ENCODE data around the gene COA5.
"Not testable (repeated sequence)": the region's sequence is repeated elsewhere in the genome, so short reads cannot be mapped to it uniquely, and the experiment has no call there.

Gene COA5

GRCh38 chr2:98601532-98602132 lies 6.7 kb downstream of the COA5 start:
- peak; percentile 76 for TF ChIP-seq CTCF (IDR thresholded peaks at IDR 0.05; ENCODE audit: insufficient read depth, low read length, missing control alignments)
- POLR2A ChIA-PET, result no interaction called here
- DNase-seq (ENCODE audit: low read depth, low spot score), result no peak
- no peak overlapping the region for H3K4me3 ChIP-seq (ENCODE audit: low read depth, low read length)
- CTCF ChIA-PET, result interaction anchor here (0.6 to 2.1 kb wide), 9 partner anchors 11 to 191 kb away, joined by 3 to 21 read pairs (median 4); no protein-coding TSS in a partner anchor

- CTCF ChIA-PET, result interaction anchor here (1.4 to 1.6 kb wide), 4 partner anchors 9 to 186 kb away, joined by 4 to 6 read pairs (median 4); no protein-coding TSS in a partner anchor
- DNase-seq (ENCODE audit: low read depth, low spot score), result no peak
- POLR2A ChIA-PET, result interaction anchor here (0.6 kb wide), 1 partner anchor 8 kb away, joined by 3 read pairs; no protein-coding TSS in a partner anchor
- TF ChIP-seq CTCF (IDR thresholded peaks at IDR 0.05; ENCODE audit: insufficient read depth, low read length, missing control alignments), result no peak
- no peak overlapping the region for H3K4me3 ChIP-seq (ENCODE audit: low read depth, low read length)
Measured at GRCh38 chr2:98598781-98599428, 9.4 kb downstream of the COA5 start.

GRCh38 chr2:98594665-98595064 lies 13.6 kb downstream of the COA5 start:
- CTCF ChIA-PET; DNase-seq (ENCODE audit: low read depth, low spot score); H3K4me3 ChIP-seq (ENCODE audit: low read depth, low read length); POLR2A ChIA-PET: not testable (repeated sequence)

- CTCF ChIA-PET, result interaction anchor here (1.1 kb wide), 1 partner anchor 11 kb away, joined by 3 read pairs; no protein-coding TSS in a partner anchor
- DNase-seq (ENCODE audit: low read depth, low spot score), result no peak
- POLR2A ChIA-PET, result no interaction called here
- no peak for TF ChIP-seq CTCF (IDR thresholded peaks at IDR 0.05; ENCODE audit: insufficient read depth, low read length, missing control alignments)
- no peak overlapping the region for H3K4me3 ChIP-seq (ENCODE audit: low read depth, low read length)
Measured at GRCh38 chr2:98592565-98592964, 15.7 kb downstream of the COA5 start.

GRCh38 chr2:98589489-98589888 lies 18.8 kb downstream of the COA5 start:
- TF ChIP-seq CTCF (IDR thresholded peaks at IDR 0.05; ENCODE audit: insufficient read depth, low read length, missing control alignments), result no peak
- DNase-seq (ENCODE audit: low read depth, low spot score), result no peak
- H3K4me3 ChIP-seq (ENCODE audit: low read depth, low read length), result no peak overlapping the region
- CTCF ChIA-PET, result interaction anchor here (1.5 kb wide), 1 partner anchor 13 kb away, joined by 3 read pairs; no protein-coding TSS in a partner anchor
- POLR2A ChIA-PET, result interaction anchor here (0.5 kb wide), 1 partner anchor 27 kb away, joined by 3 read pairs; no protein-coding TSS in a partner anchor

- TF ChIP-seq CTCF (IDR thresholded peaks at IDR 0.05; ENCODE audit: insufficient read depth, low read length, missing control alignments), result no peak
- no peak for DNase-seq (ENCODE audit: low read depth, low spot score)
- CTCF ChIA-PET, result no interaction called here
- POLR2A ChIA-PET, result no interaction called here
- no peak overlapping the region for H3K4me3 ChIP-seq (ENCODE audit: low read depth, low read length)
Measured at GRCh38 chr2:98588880-98589431, 19.4 kb downstream of the COA5 start.

All from AG04449 (cell line).